ENCODE data around the gene SERTAD3. TPM values are rescaled to one million over a fixed set of nuclear protein-coding genes. Genes with fewer than 3 reads are reported as not detected.

SERTAD3 gene
- total and polyA plus RNA-seq, 2 of the 4 experiments (the other 2 are of a cell fraction): 20.5 to 23.3 TPM

DNA sequence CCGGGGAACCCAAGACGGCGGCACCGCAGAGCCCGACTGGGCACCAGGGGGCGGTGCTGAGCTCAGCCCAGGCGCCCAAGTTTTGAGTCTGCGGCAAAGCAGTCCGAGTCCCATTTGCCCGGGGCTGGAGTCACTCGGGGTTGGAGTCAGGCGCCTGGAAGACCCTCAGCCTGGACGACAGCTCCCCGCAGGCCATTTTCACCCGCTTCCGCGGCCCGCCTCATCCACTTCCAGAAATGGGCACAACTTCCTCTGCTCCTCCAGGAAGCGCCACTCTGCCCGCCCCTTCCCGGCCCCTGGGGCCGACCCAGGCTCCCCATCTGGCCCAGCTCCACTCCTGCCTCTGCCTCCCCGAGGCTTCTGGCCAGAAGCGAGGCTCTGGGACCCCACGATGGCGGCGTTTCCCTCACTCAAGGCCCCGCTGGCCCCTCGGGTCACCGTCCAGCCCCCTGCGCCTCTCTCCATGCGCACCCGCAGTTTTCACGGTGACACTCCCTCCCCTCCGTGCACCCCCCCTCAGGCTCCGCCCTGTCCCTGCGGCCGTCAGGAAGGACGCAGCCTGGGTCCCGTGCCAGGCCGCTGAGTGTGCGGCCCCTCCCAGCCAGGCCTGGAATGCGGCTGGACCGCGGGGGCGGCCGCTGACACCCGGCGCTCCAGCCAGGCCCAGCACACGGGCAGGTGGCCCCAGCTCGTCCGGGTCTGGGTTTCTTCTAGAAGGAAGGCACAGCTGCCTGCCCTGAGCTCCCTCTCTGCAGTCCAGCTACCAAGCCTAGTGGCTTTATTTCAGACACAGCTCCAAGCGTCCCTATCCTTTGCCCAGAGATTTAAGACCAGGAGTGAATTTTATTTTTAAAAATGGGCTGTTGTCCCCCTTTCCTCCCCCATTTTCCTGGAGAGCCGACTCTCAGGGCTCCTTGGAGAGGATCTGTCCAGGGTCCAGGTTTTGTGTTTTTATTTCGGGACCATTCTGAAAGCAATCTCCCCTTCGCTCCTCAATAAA is 23.1 kb downstream of the SERTAD3 start:
- Histone ChIP-seq H2BK120ac (ENCODE audit: low read depth, low read length) (peak overlapping the region; percentile 98), H3K18ac (ENCODE audit: low read depth, low read length) (peak overlapping the region; percentile 81), H3K4ac (ENCODE audit: low read depth, low read length) (peak overlapping the region; percentile 98), H4K20me1 (ENCODE audit: insufficient read depth, low read length) (peaks cover 10% of the 10 kb centered on the region), H2BK15ac (ENCODE audit: low read depth, low read length) (peak overlapping the region; percentile 95; the same call in 2 of the 3 replicates), H3K4me1 (ENCODE audit: control insufficient read depth, insufficient read depth, low read length) (peaks cover 9% of the 10 kb centered on the region), H3K36me3 (ENCODE audit: control insufficient read depth, insufficient read depth, low read length) (peaks cover 12% of the 10 kb centered on the region), H3K9me3 (ENCODE audit: control insufficient read depth, insufficient read depth, low read length) (no peaks in the 10 kb centered on the region), H2AK5ac (ENCODE audit: low read depth, low read length) (peak overlapping the region; percentile 89), H2BK20ac (ENCODE audit: low read depth, low read length) (peak overlapping the region; percentile 78), H3K27me3 (ENCODE audit: control insufficient read depth, insufficient read depth, low read length) (no peaks in the 10 kb centered on the region), H3K9me1 (ENCODE audit: insufficient read depth, low read length) (peaks cover 4% of the 10 kb centered on the region), H3K9ac (ENCODE audit: low read depth, low read length) (peak overlapping the region; percentile 85), H4K91ac (ENCODE audit: insufficient read depth, low read depth, low read length) (peak overlapping the region; percentile 99), H3K27ac (ENCODE audit: insufficient read depth, low read length) (peak overlapping the region; percentile 97), H3K4me2 (ENCODE audit: low read depth, low read length) (peak overlapping the region; percentile 67), H3K4me3 (ENCODE audit: insufficient read depth, low read depth, low read length) (peak overlapping the region; percentile 52), H4K8ac (ENCODE audit: low read depth in 2 of 2, low read length in 2 of 2) (peak overlapping the region; percentile 89 to 99), H3K23ac (ENCODE audit: low read depth, low read length) (peak overlapping the region; percentile 99), H4K5ac (ENCODE audit: low read depth, low read length) (peak overlapping the region; percentile 77), H3K79me1 (ENCODE audit: low read depth in 1 of 2, low read length in 2 of 2) (peaks cover 6 to 24% of the 10 kb centered on the region in 2 experiments; a peak in 2 of 4 replicates), H3K14ac (replicated peaks; ENCODE audit: low read depth, low read length) (peak overlapping the region; percentile 99), H2BK5ac (ENCODE audit: low read depth, low read length, poor library complexity, severe bottlenecking) (peak overlapping the region; percentile 98), H3K56ac (ENCODE audit: extremely low read depth, insufficient read depth, low read length) (peak overlapping the region; percentile 96), H2AFZ (replicated peaks; ENCODE audit: low read length, poor library complexity) (peak overlapping the region; percentile 100), H2AK9ac (replicated peaks; ENCODE audit: low read depth, low read length, poor library complexity) (peak overlapping the region; percentile 89)
- peak; percentile 68 for ATAC-seq (ENCODE audit: low read depth)
- dilution Hi-C loops (cut with HindIII; ENCODE audit: low sequenced_read_pairs, unreplicated experiment): no loop called here
- POLR2A ChIA-PET (ENCODE audit: unreplicated experiment): interaction anchor here (0.5 to 0.8 kb wide), 5 partner anchors 10 to 194 kb away, joined by 3 read pairs; no protein-coding TSS in a partner anchor
- intact Hi-C loops (cut with micrococcal nuclease): loop anchor here (1.0 to 10.0 kb wide), 5 partner anchors 43 to 226 kb away; partner anchors contain the start of genes C19orf47 and PLD3
- BruUV-seq (replicated peaks): no TSS peak
- 2% methylated on average over 27 of the region's 56 CpGs; no CpG with 5 or more reads in 1 of the 2 experiments for WGBS, 2 experiments (ENCODE audit: extremely low coverage in 2 of 2, insufficient read length in 1 of 2)
- in situ Hi-C loops (cut with MboI; ENCODE audit: low sequenced_read_pairs): no loop called here
- DNase-seq: peak; percentile 92
- CTCF ChIA-PET: interaction anchor here (0.6 to 1.8 kb wide), 6 partner anchors 9 to 161 kb away, joined by 3 to 8 read pairs (median 4); no protein-coding TSS in a partner anchor
- TF ChIP-seq MXI1 (IDR thresholded peaks at IDR 0.05; ENCODE audit: borderline replicate concordance, low read depth, low read length) (peak; percentile 71; the same call in 1 of the 2 replicates), RCOR1 (IDR thresholded peaks at IDR 0.05; ENCODE audit: insufficient replicate concordance, low read length) (peak; percentile 70), CEBPB (IDR thresholded peaks at IDR 0.05; ENCODE audit: low read depth, low read length) (no peak), MAZ (IDR thresholded peaks at IDR 0.05; ENCODE audit: borderline replicate concordance, low read depth, low read length) (peak; percentile 98), CTCF (conservative IDR thresholded peaks at IDR 0.05; ENCODE audit: low read depth, low read length) (peak; percentile 91), BHLHE40 (IDR thresholded peaks at IDR 0.05; ENCODE audit: low read depth, low read length) (peak; percentile 99), MAFK (IDR thresholded peaks at IDR 0.05; ENCODE audit: low read depth, low read length) (no peak), SMC3 (IDR thresholded peaks at IDR 0.05; ENCODE audit: low read depth, low read length) (peak; percentile 80), POLR2A (IDR thresholded peaks at IDR 0.05; ENCODE audit: low read depth, low read length) (peak; percentile 90), USF2 (IDR thresholded peaks at IDR 0.05; ENCODE audit: low read depth, low read length) (peak; percentile 23; the same call in 1 of the 2 replicates), RAD21 (IDR thresholded peaks at IDR 0.05; ENCODE audit: low read length) (peak; percentile 69), FOS (IDR thresholded peaks at IDR 0.05; ENCODE audit: low read depth, low read length) (peak; percentile 23; the same call in 1 of the 2 replicates)

Measured in IMR-90 (cell line).